ENCODE measurements around the gene SMAD6.
"Not testable (repeated sequence)": the region's sequence is repeated elsewhere in the genome, so short reads cannot be mapped to it uniquely, and the experiment has no call there.

Gene SMAD6

DNA sequence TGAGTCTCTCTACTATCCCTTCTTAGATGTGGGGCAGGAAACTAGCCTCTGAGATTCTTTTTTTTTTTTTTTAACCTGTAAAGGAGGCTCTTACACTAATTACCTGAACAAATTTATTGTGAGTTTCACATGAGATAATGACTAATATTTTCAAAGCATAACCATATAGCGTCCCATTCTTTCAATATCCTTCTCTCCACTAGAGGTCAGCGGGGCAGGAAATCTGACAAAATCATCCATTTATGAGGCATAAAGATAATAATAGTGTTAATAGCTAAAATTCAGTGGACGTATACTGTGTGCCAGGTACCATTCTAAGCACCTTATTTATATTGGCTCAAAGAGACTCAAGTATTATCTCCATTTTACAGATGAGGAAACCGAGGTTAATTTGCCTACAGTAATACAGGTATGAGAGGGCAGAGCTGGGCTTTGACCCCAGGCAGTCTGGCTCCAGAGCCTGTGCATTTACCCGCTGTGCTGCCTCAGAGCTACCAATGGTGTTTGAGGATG, 16.3 kb upstream of the SMAD6 start:
- Histone ChIP-seq H3K4me1 (ENCODE audit: control insufficient read depth in 2 of 2, insufficient read depth in 2 of 2, low read length in 2 of 2) (no peaks in the 10 kb centered on the region), H3K9me3 (ENCODE audit: control insufficient read depth in 2 of 2, low read length in 2 of 2) (no peaks in the 10 kb centered on the region), H3K36me3 (ENCODE audit: control insufficient read depth in 2 of 2, insufficient read depth in 2 of 2, low read length in 2 of 2) (no peaks in the 10 kb centered on the region), H3K27me3 (ENCODE audit: control insufficient read depth in 2 of 2, insufficient read depth in 2 of 2, low read length in 2 of 2) (no peaks in the 10 kb centered on the region), H3K4me3 (ENCODE audit: low read length in 2 of 2) (no peak overlapping the region), H3K27ac (ENCODE audit: low read depth in 2 of 2, low read length in 2 of 2) (no peak overlapping the region), H3K9ac (ENCODE audit: low read depth in 1 of 2, low read length in 2 of 2) (no peak overlapping the region)

DNA sequence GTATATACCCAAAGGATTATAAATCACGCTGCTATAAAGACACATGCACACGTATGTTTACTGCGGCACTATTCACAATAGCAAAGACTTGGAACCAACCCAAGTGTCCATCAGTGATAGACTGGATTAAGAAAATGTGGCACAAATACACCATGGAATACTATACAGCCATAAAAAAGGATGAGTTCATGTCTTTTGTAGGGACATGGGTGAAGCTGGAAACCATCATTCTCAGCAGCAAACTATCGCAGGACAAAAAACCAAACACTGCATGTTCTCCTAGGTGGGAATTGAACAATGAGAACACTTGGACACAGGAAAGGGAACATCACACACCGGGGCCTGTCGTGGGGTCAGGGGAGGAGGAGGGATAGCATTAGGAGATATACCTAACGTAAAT, 11.1 kb upstream of the SMAD6 start:
- H3K27ac ChIP-seq (ENCODE audit: low read depth in 2 of 2, low read length in 2 of 2); H3K4me3 ChIP-seq (ENCODE audit: low read length in 2 of 2); H3K9me3 ChIP-seq (ENCODE audit: control insufficient read depth in 2 of 2, low read length in 2 of 2); H3K36me3 ChIP-seq (ENCODE audit: control insufficient read depth in 2 of 2, insufficient read depth in 2 of 2, low read length in 2 of 2); H3K4me1 ChIP-seq (ENCODE audit: control insufficient read depth in 2 of 2, insufficient read depth in 2 of 2, low read length in 2 of 2); H3K9ac ChIP-seq (ENCODE audit: low read depth in 1 of 2, low read length in 2 of 2); H3K27me3 ChIP-seq (ENCODE audit: control insufficient read depth in 2 of 2, insufficient read depth in 2 of 2, low read length in 2 of 2): not testable (repeated sequence)

- H3K36me3 ChIP-seq (ENCODE audit: control insufficient read depth in 2 of 2, insufficient read depth in 2 of 2, low read length in 2 of 2), result no peaks in the 10 kb centered on the region
- no peak overlapping the region for H3K4me3 ChIP-seq (ENCODE audit: low read length in 2 of 2)
- no peak overlapping the region for H3K9ac ChIP-seq (ENCODE audit: low read depth in 1 of 2, low read length in 2 of 2)
- no peaks in the 10 kb centered on the region for H3K27me3 ChIP-seq (ENCODE audit: control insufficient read depth in 2 of 2, insufficient read depth in 2 of 2, low read length in 2 of 2)
- H3K9me3 ChIP-seq (ENCODE audit: control insufficient read depth in 2 of 2, low read length in 2 of 2), result no peaks in the 10 kb centered on the region
- H3K4me1 ChIP-seq (ENCODE audit: control insufficient read depth in 2 of 2, insufficient read depth in 2 of 2, low read length in 2 of 2), result no peaks in the 10 kb centered on the region
- no peak overlapping the region for H3K27ac ChIP-seq (ENCODE audit: low read depth in 2 of 2, low read length in 2 of 2)
These were observed 10.3 kb upstream of the SMAD6 start for GRCh38 chr15:66691727-66692126.

GRCh38 chr15:66692391-66692790, 9.6 kb upstream of the SMAD6 start:
- H3K27ac ChIP-seq (ENCODE audit: low read depth in 2 of 2, low read length in 2 of 2), result no peak overlapping the region
- H3K4me1 ChIP-seq (ENCODE audit: control insufficient read depth in 2 of 2, insufficient read depth in 2 of 2, low read length in 2 of 2), result no peaks in the 10 kb centered on the region
- no peak overlapping the region for H3K9ac ChIP-seq (ENCODE audit: low read depth in 1 of 2, low read length in 2 of 2)
- H3K36me3 ChIP-seq (ENCODE audit: control insufficient read depth in 2 of 2, insufficient read depth in 2 of 2, low read length in 2 of 2), result no peaks in the 10 kb centered on the region
- H3K9me3 ChIP-seq (ENCODE audit: control insufficient read depth in 2 of 2, low read length in 2 of 2), result no peaks in the 10 kb centered on the region
- no peak overlapping the region for H3K4me3 ChIP-seq (ENCODE audit: low read length in 2 of 2)
- no peaks in the 10 kb centered on the region for H3K27me3 ChIP-seq (ENCODE audit: control insufficient read depth in 2 of 2, insufficient read depth in 2 of 2, low read length in 2 of 2)

- Histone ChIP-seq H3K4me3 (ENCODE audit: low read length in 2 of 2) (no peak overlapping the region), H3K27me3 (ENCODE audit: control insufficient read depth in 2 of 2, insufficient read depth in 2 of 2, low read length in 2 of 2) (no peaks in the 10 kb centered on the region), H3K27ac (ENCODE audit: low read depth in 2 of 2, low read length in 2 of 2) (no peak overlapping the region), H3K9me3 (ENCODE audit: control insufficient read depth in 2 of 2, low read length in 2 of 2) (no peaks in the 10 kb centered on the region), H3K36me3 (ENCODE audit: control insufficient read depth in 2 of 2, insufficient read depth in 2 of 2, low read length in 2 of 2) (no peaks in the 10 kb centered on the region), H3K9ac (ENCODE audit: low read depth in 1 of 2, low read length in 2 of 2) (no peak overlapping the region), H3K4me1 (ENCODE audit: control insufficient read depth in 2 of 2, insufficient read depth in 2 of 2, low read length in 2 of 2) (no peaks in the 10 kb centered on the region)
These were observed 9.0 kb upstream of the SMAD6 start for GRCh38 chr15:66692808-66693596.

DNA sequence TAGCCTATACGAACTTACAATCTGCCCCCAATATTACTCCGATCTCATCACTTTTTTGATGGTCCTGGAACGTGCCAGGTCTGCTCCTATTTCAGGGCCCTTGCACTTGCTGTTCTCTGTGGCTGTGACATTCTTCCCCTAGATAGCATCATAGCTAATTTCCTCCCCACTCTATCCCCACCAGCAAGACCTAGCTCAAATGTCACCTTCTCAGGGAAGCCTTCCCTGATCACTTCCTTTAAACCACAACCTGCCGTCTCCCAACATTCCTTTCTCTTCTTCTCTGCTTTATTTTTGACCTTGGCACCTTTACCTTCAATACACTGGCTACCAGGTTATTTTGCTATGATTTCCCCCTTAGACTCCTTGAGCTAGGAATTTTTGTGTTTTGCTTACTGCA, 5.3 kb upstream of the SMAD6 start:
- H3K36me3 ChIP-seq (ENCODE audit: control insufficient read depth in 2 of 2, insufficient read depth in 2 of 2, low read length in 2 of 2), result no peaks in the 10 kb centered on the region
- H3K9ac ChIP-seq (ENCODE audit: low read depth in 1 of 2, low read length in 2 of 2), result no peak overlapping the region
- H3K4me3 ChIP-seq (ENCODE audit: low read length in 2 of 2), result no peak overlapping the region
- no peaks in the 10 kb centered on the region for H3K27me3 ChIP-seq (ENCODE audit: control insufficient read depth in 2 of 2, insufficient read depth in 2 of 2, low read length in 2 of 2)
- H3K9me3 ChIP-seq (ENCODE audit: control insufficient read depth in 2 of 2, low read length in 2 of 2), result no peaks in the 10 kb centered on the region
- peaks cover 0 to 10% of the 10 kb centered on the region in 2 donors for H3K4me1 ChIP-seq (ENCODE audit: control insufficient read depth in 2 of 2, insufficient read depth in 2 of 2, low read length in 2 of 2)
- H3K27ac ChIP-seq (ENCODE audit: low read depth in 2 of 2, low read length in 2 of 2), result no peak overlapping the region

GRCh38 chr15:66698318-66698961, 3.6 kb upstream of the SMAD6 start:
- Histone ChIP-seq H3K4me1 (ENCODE audit: control insufficient read depth in 2 of 2, insufficient read depth in 2 of 2, low read length in 2 of 2) (peaks cover 0 to 10% of the 10 kb centered on the region in 2 donors), H3K36me3 (ENCODE audit: control insufficient read depth in 2 of 2, insufficient read depth in 2 of 2, low read length in 2 of 2) (no peaks in the 10 kb centered on the region), H3K9ac (ENCODE audit: low read depth in 1 of 2, low read length in 2 of 2) (no peak overlapping the region), H3K9me3 (ENCODE audit: control insufficient read depth in 2 of 2, low read length in 2 of 2) (no peaks in the 10 kb centered on the region), H3K4me3 (ENCODE audit: low read length in 2 of 2) (no peak overlapping the region), H3K27ac (ENCODE audit: low read depth in 2 of 2, low read length in 2 of 2) (no peak overlapping the region), H3K27me3 (ENCODE audit: control insufficient read depth in 2 of 2, insufficient read depth in 2 of 2, low read length in 2 of 2) (no peaks in the 10 kb centered on the region)

GRCh38 chr15:66698971-66699370, 3.1 kb upstream of the SMAD6 start:
- Histone ChIP-seq H3K36me3 (ENCODE audit: control insufficient read depth in 2 of 2, insufficient read depth in 2 of 2, low read length in 2 of 2) (no peaks in the 10 kb centered on the region), H3K9me3 (ENCODE audit: control insufficient read depth in 2 of 2, low read length in 2 of 2) (no peaks in the 10 kb centered on the region), H3K27me3 (ENCODE audit: control insufficient read depth in 2 of 2, insufficient read depth in 2 of 2, low read length in 2 of 2) (no peaks in the 10 kb centered on the region), H3K9ac (ENCODE audit: low read depth in 1 of 2, low read length in 2 of 2) (no peak overlapping the region), H3K4me3 (ENCODE audit: low read length in 2 of 2) (no peak overlapping the region), H3K4me1 (ENCODE audit: control insufficient read depth in 2 of 2, insufficient read depth in 2 of 2, low read length in 2 of 2) (peaks cover 1 to 11% of the 10 kb centered on the region in 2 donors), H3K27ac (ENCODE audit: low read depth in 2 of 2, low read length in 2 of 2) (no peak overlapping the region)

GRCh38 chr15:66700412-66700801, 1.6 kb upstream of the SMAD6 start:
- Histone ChIP-seq H3K27ac (ENCODE audit: low read depth in 2 of 2, low read length in 2 of 2) (peak overlapping the region in 1 of 2 donors; percentile 43), H3K4me3 (ENCODE audit: low read length in 2 of 2) (peak overlapping the region; percentile 66 to 82), H3K9ac (ENCODE audit: low read depth in 1 of 2, low read length in 2 of 2) (peak overlapping the region; percentile 1 to 66), H3K36me3 (ENCODE audit: control insufficient read depth in 2 of 2, insufficient read depth in 2 of 2, low read length in 2 of 2) (no peaks in the 10 kb centered on the region), H3K9me3 (ENCODE audit: control insufficient read depth in 2 of 2, low read length in 2 of 2) (no peaks in the 10 kb centered on the region), H3K4me1 (ENCODE audit: control insufficient read depth in 2 of 2, insufficient read depth in 2 of 2, low read length in 2 of 2) (peaks cover 14 to 25% of the 10 kb centered on the region in 2 donors), H3K27me3 (ENCODE audit: control insufficient read depth in 2 of 2, insufficient read depth in 2 of 2, low read length in 2 of 2) (no peaks in the 10 kb centered on the region)

DNA sequence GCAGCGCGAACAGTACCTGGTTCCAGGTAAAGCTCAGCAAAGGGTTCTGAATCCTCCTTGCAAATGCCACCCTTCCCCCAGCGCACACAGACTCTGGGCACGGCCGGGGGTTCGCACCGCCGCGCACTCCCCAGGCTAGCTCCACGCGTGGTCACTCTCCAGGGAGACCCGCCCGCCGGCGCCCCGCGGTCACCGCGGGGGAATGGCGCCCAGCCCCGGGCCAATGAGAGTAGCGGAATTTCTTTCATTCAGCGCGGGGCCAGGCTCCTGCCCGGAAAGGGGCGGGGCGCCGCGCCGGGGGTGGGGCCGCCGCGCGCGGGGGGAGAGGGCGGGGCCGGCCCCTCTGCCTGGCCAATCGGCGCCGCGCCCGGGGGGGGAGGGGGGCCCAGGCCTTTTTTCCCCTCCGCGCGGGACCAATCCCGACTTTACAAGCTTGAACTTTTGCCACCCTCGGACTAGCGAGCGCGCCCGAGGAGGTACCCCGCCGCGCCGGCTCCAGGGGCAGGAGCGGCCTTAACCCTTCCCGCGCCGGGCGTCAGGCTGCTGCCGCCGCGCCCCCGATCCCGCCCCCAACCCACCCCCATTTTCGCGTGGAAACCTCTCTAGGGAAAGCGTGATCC, 1.1 kb upstream of the SMAD6 start:
- peak overlapping the region; percentile 38 to 66 for H3K9ac ChIP-seq (ENCODE audit: low read depth in 1 of 2, low read length in 2 of 2)
- H3K27me3 ChIP-seq (ENCODE audit: control insufficient read depth in 2 of 2, insufficient read depth in 2 of 2, low read length in 2 of 2), result no peaks in the 10 kb centered on the region
- no peaks in the 10 kb centered on the region for H3K36me3 ChIP-seq (ENCODE audit: control insufficient read depth in 2 of 2, insufficient read depth in 2 of 2, low read length in 2 of 2)
- H3K9me3 ChIP-seq (ENCODE audit: control insufficient read depth in 2 of 2, low read length in 2 of 2), result no peaks in the 10 kb centered on the region
- H3K4me3 ChIP-seq (ENCODE audit: low read length in 2 of 2), result peak overlapping the region; percentile 75 to 87
- H3K27ac ChIP-seq (ENCODE audit: low read depth in 2 of 2, low read length in 2 of 2), result peak overlapping the region; percentile 75 to 88
- peaks cover 17 to 30% of the 10 kb centered on the region in 2 donors for H3K4me1 ChIP-seq (ENCODE audit: control insufficient read depth in 2 of 2, insufficient read depth in 2 of 2, low read length in 2 of 2)
